ENCODE measurements around the gene PPP1CA.

The PPP1CA gene

GRCh38 chr11:67435031-67435726 lies 33.5 kb upstream of the PPP1CA start:
- Histone ChIP-seq H3K27ac (no peak overlapping the region), H3K4me3 (ENCODE audit: low read depth, low read length) (no peak overlapping the region), H3K36me3 (replicated peaks) (peaks cover 59% of the 10 kb centered on the region), H3K27me3 (replicated peaks) (no peaks in the 10 kb centered on the region)
- no peak for TF ChIP-seq CTCF (IDR thresholded peaks at IDR 0.05; ENCODE audit: low read depth, low read length, missing control alignments)
- in situ Hi-C loops (cut with HindIII; ENCODE audit: low pct_ligation_motif_present, low sequenced_read_pairs): no loop called here
- no peak for DNase-seq

- TF ChIP-seq CTCF (IDR thresholded peaks at IDR 0.05; ENCODE audit: low read depth, low read length, missing control alignments): no peak
- DNase-seq: no peak
- H3K36me3 ChIP-seq (replicated peaks): peaks cover 52% of the 10 kb centered on the region
- no peak overlapping the region for H3K27ac ChIP-seq
- H3K4me3 ChIP-seq (ENCODE audit: low read depth, low read length): no peak overlapping the region
- no peaks in the 10 kb centered on the region for H3K27me3 ChIP-seq (replicated peaks)
- in situ Hi-C loops (cut with HindIII; ENCODE audit: low pct_ligation_motif_present, low sequenced_read_pairs): no loop called here
These were observed 32.8 kb upstream of the PPP1CA start for GRCh38 chr11:67434395-67434881.

- Histone ChIP-seq H3K36me3 (replicated peaks) (peaks cover 47% of the 10 kb centered on the region), H3K27ac (no peak overlapping the region), H3K4me3 (ENCODE audit: low read depth, low read length) (no peak overlapping the region), H3K27me3 (replicated peaks) (no peaks in the 10 kb centered on the region)
- in situ Hi-C loops (cut with HindIII; ENCODE audit: low pct_ligation_motif_present, low sequenced_read_pairs): no loop called here
- TF ChIP-seq CTCF (IDR thresholded peaks at IDR 0.05; ENCODE audit: low read depth, low read length, missing control alignments): no peak
- no peak for DNase-seq
These were observed 32.1 kb upstream of the PPP1CA start for GRCh38 chr11:67433536-67434394.

GRCh38 chr11:67432655-67433349 lies 31.1 kb upstream of the PPP1CA start:
- no peak for DNase-seq
- H3K27ac ChIP-seq: no peak overlapping the region
- no peak overlapping the region for H3K4me3 ChIP-seq (ENCODE audit: low read depth, low read length)
- H3K27me3 ChIP-seq (replicated peaks): no peaks in the 10 kb centered on the region
- in situ Hi-C loops (cut with HindIII; ENCODE audit: low pct_ligation_motif_present, low sequenced_read_pairs): no loop called here
- H3K36me3 ChIP-seq (replicated peaks): peaks cover 39% of the 10 kb centered on the region
- no peak for TF ChIP-seq CTCF (IDR thresholded peaks at IDR 0.05; ENCODE audit: low read depth, low read length, missing control alignments)

- H3K27ac ChIP-seq: no peak overlapping the region
- DNase-seq: no peak
- peaks cover 34% of the 10 kb centered on the region for H3K36me3 ChIP-seq (replicated peaks)
- in situ Hi-C loops (cut with HindIII; ENCODE audit: low pct_ligation_motif_present, low sequenced_read_pairs): no loop called here
- H3K4me3 ChIP-seq (ENCODE audit: low read depth, low read length): no peak overlapping the region
- H3K27me3 ChIP-seq (replicated peaks): no peaks in the 10 kb centered on the region
- no peak for TF ChIP-seq CTCF (IDR thresholded peaks at IDR 0.05; ENCODE audit: low read depth, low read length, missing control alignments)
These were observed 29.9 kb upstream of the PPP1CA start for GRCh38 chr11:67431346-67432249.
